Left lung (tissue), 10 donors: Measurements from ENCODE around the gene CCDC15. TPM values are rescaled to one million over a fixed set of nuclear protein-coding genes. Genes with fewer than 3 reads are reported as not detected.

Source experiments
- ATAC-seq: fragments of 200-7000 bp; cut with Tn5 transposase; one replicate; pipeline ENCODE4 v1.9.1; 2020; ENCODE audit warnings: moderate library complexity
- DNase-seq, 4 donors: peaks; one replicate each; pipeline ENCODE4 v3.0.0-alpha.2; 2013 to 2020
- H3K27ac ChIP-seq, 2 donors: fragments of 200-600 bp; sonication (generic) in 1 of 2; one replicate each; pipeline versions ENCODE4 v1.5.0 to v1.8.0; 2020 to 2021
- H3K27me3 ChIP-seq, 2 donors: fragments of 200-600 bp; sonication (generic) in 1 of 2; one replicate each; pipeline versions ENCODE4 v1.5.0 to v1.8.0; 2020 to 2021
- H3K36me3 ChIP-seq, 2 donors: fragments of 200-600 bp; sonication (generic) in 1 of 2; one replicate each; pipeline versions ENCODE4 v1.5.0 to v1.8.0; 2020 to 2021
- H3K4me1 ChIP-seq, 2 donors: fragments of 200-600 bp; one replicate each; pipeline ENCODE4 v1.8.0; 2021
- H3K4me3 ChIP-seq, 2 donors: fragments of 200-600 bp; sonication (generic) in 1 of 2; one replicate each; pipeline versions ENCODE4 v1.5.0 to v1.8.0; 2020 to 2021; ENCODE audit warnings: mild to moderate bottlenecking in 1 of 2
- H3K9me3 ChIP-seq, 2 donors: fragments of 200-600 bp; sonication (generic) in 1 of 2; one replicate each; pipeline versions ENCODE4 v1.5.0 to v1.8.0; 2020 to 2021
- CTCF ChIP-seq, 2 donors: fragments of 200-600 bp; sonication (generic) in 1 of 2; IDR thresholded peaks; one replicate each; pipeline versions ENCODE4 v1.5.0 to v1.8.0; 2021; ENCODE audit warnings: antibody characterized with exemption in 2 of 2
- intact Hi-C, 2 donors: fragments of 100-400 bp; cut with DNase I; formaldehyde crosslinking; loops; one replicate each; pipeline versions ENCODE4 v1.11.2 to v1.14.2; 2022
- polyA plus RNA-seq, 6 donors: library from polyadenylated mRNA; unstranded; fragments of 120-200 nt; gene quantifications; one replicate each; pipeline ENCODE4 v1.2.1, GENCODE V29; 2013; ENCODE audit not compliant: insufficient read length in 6 of 6
- total RNA-seq, 2 donors: library from RNA; stranded (reverse); fragmentation: NEBNext Ultra II Directional; extraction: Animal tissue kit (Norgen Biotek cat#: 25700); gene quantifications; one replicate each; pipeline ENCODE4 v1.2.1, GENCODE V29; 2021
- donor health status: DM: no; HTN: yes; CAD: no.
- donor health status: DM: no; HTN: no; CAD: no.

CCDC15 gene
- total and polyA plus RNA-seq, 8 donors: 1.7 to 10.1 (median 6.4) TPM

- Histone ChIP-seq H3K27me3 (peaks cover 0 to 8% of the 10 kb centered on the region in 2 donors), H3K9me3 (no peaks in the 10 kb centered on the region), H3K27ac (no peak overlapping the region), H3K4me3 (no peak overlapping the region), H3K4me1 (no peaks in the 10 kb centered on the region), H3K36me3 (no peaks in the 10 kb centered on the region)
- intact Hi-C loops: no loop called here
- TF ChIP-seq CTCF (IDR thresholded peaks at IDR 0.05): no peak
- no peak for DNase-seq
- ATAC-seq: no peak
Observed at GRCh38 chr11:125057693-125058016, 103.7 kb downstream of the CCDC15 start.

- no peak overlapping the region for H3K4me3 ChIP-seq
- ATAC-seq (no peak), DNase-seq (no peak)
- H3K36me3 ChIP-seq: no peaks in the 10 kb centered on the region
- H3K9me3 ChIP-seq: no peaks in the 10 kb centered on the region
- H3K4me1 ChIP-seq: peaks cover 4 to 10% of the 10 kb centered on the region in 2 donors
- no peak overlapping the region for H3K27ac ChIP-seq
- intact Hi-C loops: no loop called here
- peaks cover 7 to 34% of the 10 kb centered on the region in 2 donors for H3K27me3 ChIP-seq
- no peak for TF ChIP-seq CTCF (IDR thresholded peaks at IDR 0.05)
Observed at GRCh38 chr11:125061281-125061680, 107.3 kb downstream of the CCDC15 start.

GRCh38 chr11:125062218-125062930 is 108.4 kb downstream of the CCDC15 start:
- H3K36me3 ChIP-seq: no peaks in the 10 kb centered on the region
- intact Hi-C loops: no loop called here
- peak overlapping the region; percentile 62 to 83 for H3K27ac ChIP-seq
- ATAC-seq (peak; percentile 9), DNase-seq (no peak)
- peaks cover 7 to 40% of the 10 kb centered on the region in 2 donors for H3K27me3 ChIP-seq
- H3K4me3 ChIP-seq: peak overlapping the region; percentile 56 to 64
- peaks cover 4 to 10% of the 10 kb centered on the region in 2 donors for H3K4me1 ChIP-seq
- H3K9me3 ChIP-seq: no peaks in the 10 kb centered on the region
- no peak for TF ChIP-seq CTCF (IDR thresholded peaks at IDR 0.05)

GRCh38 chr11:125062931-125063428 is 109.0 kb downstream of the CCDC15 start, which contains the start of gene SLC37A2:
Gene SLC37A2, plus strand, starts transcription at chr11:125063305. Its CDS starts 63 bp downstream, at chr11:125063368.
- ATAC-seq (peak; percentile 97), DNase-seq (peak; percentile 61 to 93 (median 74))
- Histone ChIP-seq H3K27me3 (peaks cover 7 to 40% of the 10 kb centered on the region in 2 donors), H3K9me3 (no peaks in the 10 kb centered on the region), H3K36me3 (no peaks in the 10 kb centered on the region), H3K27ac (peak within 1 kb of the TSS; percentile 62 to 83), H3K4me3 (peak within 1 kb of the TSS; percentile 56 to 64), H3K4me1 (peaks cover 4 to 10% of the 10 kb centered on the region in 2 donors)
- intact Hi-C loops: no loop called here
- peak in 1 of 2 donors; percentile 44 for TF ChIP-seq CTCF (IDR thresholded peaks at IDR 0.05)

GRCh38 chr11:125063429-125064043 is 109.5 kb downstream of the CCDC15 start:
- ATAC-seq (no peak), DNase-seq (peak in 1 of 4 donors; percentile 81)
- no peak for TF ChIP-seq CTCF (IDR thresholded peaks at IDR 0.05)
- no peaks in the 10 kb centered on the region for H3K36me3 ChIP-seq
- intact Hi-C loops: no loop called here
- no peaks in the 10 kb centered on the region for H3K9me3 ChIP-seq
- H3K4me3 ChIP-seq: peak overlapping the region; percentile 56 to 64
- peak overlapping the region; percentile 62 to 83 for H3K27ac ChIP-seq
- H3K4me1 ChIP-seq: peaks cover 4 to 12% of the 10 kb centered on the region in 2 donors
- H3K27me3 ChIP-seq: peaks cover 7 to 40% of the 10 kb centered on the region in 2 donors
